Astrocyte (in vitro differentiated cells and primary cell): ENCODE data around the gene DPP7. TPM values are rescaled to one million over a fixed set of nuclear protein-coding genes. Genes with fewer than 3 reads are reported as not detected.
"Not testable (repeated sequence)": the region's sequence is repeated elsewhere in the genome, so short reads cannot be mapped to it uniquely, and the experiment has no call there.

Experiments
- DNase-seq: peaks from one replicate; pipeline ENCODE4 v3.0.0-alpha.2; 2010; ENCODE audit warnings: low read depth
- FAIRE-seq: peaks from 2 replicates; lab custom pipeline; 2011; peaks lifted over from hg19 to GRCh38; lab: Jason Lieb, UNC
- H2AFZ ChIP-seq: 2 replicates; pipeline ENCODE4 v1.6.0; 2012; ENCODE audit warnings: low read depth, low read length, inconsistent platforms
- H3K27ac ChIP-seq: 2 replicates; pipeline ENCODE4 v1.5.1; 2011; ENCODE audit warnings: low read depth, low read length, inconsistent platforms
- H3K27me3 ChIP-seq: 2 replicates; pipeline ENCODE4 v1.6.0; 2011; ENCODE audit warnings: low read length, inconsistent platforms; ENCODE audit not compliant: insufficient read depth
- H3K36me3 ChIP-seq: 2 replicates; pipeline ENCODE4 v1.5.1; 2011; ENCODE audit warnings: low read length, inconsistent platforms; ENCODE audit not compliant: insufficient read depth
- H3K4me1 ChIP-seq: 2 replicates; pipeline ENCODE4 v1.5.1; 2011; ENCODE audit warnings: low read length, inconsistent platforms; ENCODE audit not compliant: insufficient read depth
- H3K4me2 ChIP-seq: 2 replicates; pipeline ENCODE4 v1.6.0; 2012; ENCODE audit warnings: low read length, inconsistent platforms
- H3K4me3 ChIP-seq: 2 replicates; pipeline ENCODE4 v1.5.1; 2011; ENCODE audit warnings: low read depth, mild to moderate bottlenecking, low read length, inconsistent platforms; ENCODE audit not compliant: insufficient read depth
- H3K79me2 ChIP-seq: 2 replicates; pipeline ENCODE4 v1.6.0; 2012; ENCODE audit warnings: mild to moderate bottlenecking, low read length, inconsistent platforms; ENCODE audit not compliant: insufficient read depth
- H3K9ac ChIP-seq: 2 replicates; pipeline ENCODE4 v1.6.0; 2012; ENCODE audit warnings: mild to moderate bottlenecking, low read length, inconsistent platforms
- H3K9me3 ChIP-seq: 2 replicates; pipeline ENCODE4 v1.5.1; 2012; ENCODE audit warnings: low read depth, mild to moderate bottlenecking, low read length, inconsistent platforms; ENCODE audit not compliant: insufficient read depth
- H4K20me1 ChIP-seq: 2 replicates; pipeline ENCODE4 v1.6.0; 2012; ENCODE audit warnings: low read length, inconsistent platforms; ENCODE audit not compliant: insufficient read depth
- H3K27ac Mint-ChIP-seq: one replicate; pipeline ENCODE4 v1.8.0; 2021; ENCODE audit warnings: mild to moderate bottlenecking, mixed read lengths; ENCODE audit not compliant: unreplicated experiment
- H3K27me3 Mint-ChIP-seq: one replicate; pipeline ENCODE4 v1.8.0; 2021; ENCODE audit warnings: low read depth, mixed read lengths; ENCODE audit not compliant: unreplicated experiment
- H3K36me3 Mint-ChIP-seq: one replicate; pipeline ENCODE4 v1.8.0; 2021; ENCODE audit warnings: low read depth, mixed read lengths; ENCODE audit not compliant: unreplicated experiment
- H3K4me1 Mint-ChIP-seq: one replicate; pipeline ENCODE4 v1.8.0; 2021; ENCODE audit warnings: low read depth, mixed read lengths; ENCODE audit not compliant: unreplicated experiment
- H3K4me3 Mint-ChIP-seq: one replicate; pipeline ENCODE4 v1.8.0; 2021; ENCODE audit warnings: mild to moderate bottlenecking, moderate library complexity, mixed read lengths; ENCODE audit not compliant: unreplicated experiment
- H3K9me3 Mint-ChIP-seq: one replicate; pipeline ENCODE4 v1.8.0; 2021; ENCODE audit warnings: mild to moderate bottlenecking, mixed read lengths; ENCODE audit not compliant: unreplicated experiment
- EZH2 ChIP-seq: IDR thresholded peaks from 2 replicates; pipeline ENCODE4 v1.6.1; 2012; ENCODE audit warnings: mild to moderate bottlenecking, low read length, inconsistent platforms; ENCODE audit not compliant: insufficient read depth
- total RNA-seq: library from RNA; stranded (reverse); gene quantifications from 2 replicates; pipeline ENCODE4 v1.2.1, GENCODE V29; 2021
- TF ChIP-seq, protein P1 (sequence below): IDR thresholded peaks from 2 replicates; pipeline ENCODE4 v1.5.1; 2011; ENCODE audit warnings: low read depth, mild to moderate bottlenecking, inconsistent platforms, low read length, moderate library complexity; ENCODE audit not compliant: insufficient read depth

DPP7 gene
- total RNA-seq, 1 donor from 2014 or later, result 53.8 TPM

DNA sequence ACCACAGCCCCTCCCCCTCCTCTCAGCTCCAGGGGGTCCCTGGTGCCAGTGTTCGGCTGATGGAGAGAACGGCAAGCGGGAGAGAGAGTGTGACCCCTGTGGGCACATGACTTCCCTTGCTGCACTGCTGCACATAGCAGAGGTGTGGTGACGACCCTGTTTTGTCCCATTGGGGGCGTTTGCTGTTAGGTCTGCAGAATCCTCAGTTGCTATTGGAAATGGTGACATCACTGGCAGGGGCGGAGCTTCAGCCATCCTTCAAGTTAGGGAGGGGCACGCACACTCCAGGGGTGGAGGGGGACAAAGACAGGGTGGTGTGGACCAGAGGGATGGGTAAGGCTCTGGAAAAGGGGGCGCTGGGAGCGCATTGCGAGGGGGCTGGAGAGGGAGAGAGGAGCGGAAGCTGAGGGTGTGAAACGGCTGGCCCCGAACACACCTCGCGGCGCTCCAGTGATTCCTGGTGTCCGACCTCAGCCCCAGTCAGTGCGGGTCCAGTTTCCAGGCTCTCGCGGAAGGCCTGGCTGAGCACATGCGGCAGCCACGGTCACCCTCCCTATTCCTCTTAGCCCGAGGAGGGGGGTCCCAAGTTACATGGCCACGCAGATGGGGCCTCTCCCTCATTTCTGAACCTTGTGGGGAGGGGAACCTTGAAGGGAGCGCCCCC lies 23.7 kb upstream of the DPP7 start:
- no peak overlapping the region for H3K4me3 ChIP-seq
- H4K20me1 ChIP-seq, result no peaks in the 10 kb centered on the region
- H3K4me1 ChIP-seq, result peaks cover 2% of the 10 kb centered on the region
- no peak overlapping the region for H3K27ac Mint-ChIP-seq
- FAIRE-seq (no peak), DNase-seq (no peak)
- H3K4me1 Mint-ChIP-seq, result peaks cover 2% of the 10 kb centered on the region
- H3K9me3 ChIP-seq, result no peaks in the 10 kb centered on the region
- H3K4me2 ChIP-seq, result no peak overlapping the region
- H3K36me3 ChIP-seq, result no peaks in the 10 kb centered on the region
- peaks cover 72% of the 10 kb centered on the region for H3K27me3 Mint-ChIP-seq
- no peak overlapping the region for H3K9ac ChIP-seq
- H3K9me3 Mint-ChIP-seq, result peaks cover 5% of the 10 kb centered on the region
- H3K27ac ChIP-seq, result no peak overlapping the region
- H3K36me3 Mint-ChIP-seq, result no peaks in the 10 kb centered on the region
- H3K4me3 Mint-ChIP-seq, result no peak overlapping the region
- peaks cover 43% of the 10 kb centered on the region for H3K27me3 ChIP-seq
- no peak overlapping the region for H2AFZ ChIP-seq
- TF ChIP-seq EZH2, result peak; percentile 6
- TF ChIP-seq, protein P1, sequence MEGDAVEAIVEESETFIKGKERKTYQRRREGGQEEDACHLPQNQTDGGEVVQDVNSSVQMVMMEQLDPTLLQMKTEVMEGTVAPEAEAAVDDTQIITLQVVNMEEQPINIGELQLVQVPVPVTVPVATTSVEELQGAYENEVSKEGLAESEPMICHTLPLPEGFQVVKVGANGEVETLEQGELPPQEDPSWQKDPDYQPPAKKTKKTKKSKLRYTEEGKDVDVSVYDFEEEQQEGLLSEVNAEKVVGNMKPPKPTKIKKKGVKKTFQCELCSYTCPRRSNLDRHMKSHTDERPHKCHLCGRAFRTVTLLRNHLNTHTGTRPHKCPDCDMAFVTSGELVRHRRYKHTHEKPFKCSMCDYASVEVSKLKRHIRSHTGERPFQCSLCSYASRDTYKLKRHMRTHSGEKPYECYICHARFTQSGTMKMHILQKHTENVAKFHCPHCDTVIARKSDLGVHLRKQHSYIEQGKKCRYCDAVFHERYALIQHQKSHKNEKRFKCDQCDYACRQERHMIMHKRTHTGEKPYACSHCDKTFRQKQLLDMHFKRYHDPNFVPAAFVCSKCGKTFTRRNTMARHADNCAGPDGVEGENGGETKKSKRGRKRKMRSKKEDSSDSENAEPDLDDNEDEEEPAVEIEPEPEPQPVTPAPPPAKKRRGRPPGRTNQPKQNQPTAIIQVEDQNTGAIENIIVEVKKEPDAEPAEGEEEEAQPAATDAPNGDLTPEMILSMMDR, result no peak
- H3K79me2 ChIP-seq, result no peaks in the 10 kb centered on the region

DNA sequence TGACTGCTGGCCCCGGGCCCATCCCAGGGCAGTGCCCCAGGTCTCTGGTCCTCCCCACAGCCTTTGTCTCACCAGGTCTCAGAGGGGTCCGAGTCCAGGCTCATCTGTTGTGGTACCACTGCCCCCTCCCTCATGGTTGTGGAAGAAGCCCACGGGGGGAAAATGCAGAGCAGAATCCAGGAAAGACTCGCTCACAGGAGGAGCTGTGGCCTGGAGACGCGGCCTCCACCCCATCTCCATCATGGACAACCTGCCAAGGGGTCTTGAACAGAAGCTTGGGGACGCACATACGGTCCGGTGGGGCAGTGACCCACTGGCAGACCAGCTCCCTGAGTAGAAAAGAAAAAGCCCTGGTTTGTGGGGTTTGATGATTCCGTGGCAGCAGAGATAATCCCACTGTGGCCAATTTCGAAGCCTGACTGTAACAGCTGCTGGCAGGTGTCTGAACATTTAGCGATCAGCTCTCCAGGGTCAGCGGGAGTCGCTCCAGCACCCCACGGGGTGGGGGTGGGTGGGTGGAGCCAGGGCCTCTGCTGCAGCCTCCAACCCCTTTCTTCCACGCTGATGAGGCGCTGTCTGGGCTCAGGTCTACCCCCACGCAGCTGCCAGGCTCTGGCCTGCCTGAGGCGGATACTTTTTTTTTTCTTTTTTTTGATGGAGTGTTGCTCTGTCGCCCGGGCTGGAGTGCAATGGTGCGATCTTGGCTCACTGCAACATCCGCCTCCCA lies 22.5 kb upstream of the DPP7 start:
- H4K20me1 ChIP-seq, result no peaks in the 10 kb centered on the region
- Mint-ChIP-seq H3K36me3 (no peaks in the 10 kb centered on the region), H3K27me3 (peaks cover 65% of the 10 kb centered on the region), H3K4me3 (no peak overlapping the region), H3K27ac (no peak overlapping the region), H3K9me3 (peaks cover 5% of the 10 kb centered on the region), H3K4me1 (peaks cover 2% of the 10 kb centered on the region)
- H3K79me2 ChIP-seq, result no peaks in the 10 kb centered on the region
- DNase-seq, result no peak
- H3K4me3 ChIP-seq, result no peak overlapping the region
- no peak overlapping the region for H2AFZ ChIP-seq
- FAIRE-seq, result no peak
- H3K4me2 ChIP-seq, result no peak overlapping the region
- TF ChIP-seq EZH2, result no peak
- H3K36me3 ChIP-seq, result no peaks in the 10 kb centered on the region
- no peaks in the 10 kb centered on the region for H3K9me3 ChIP-seq
- H3K27ac ChIP-seq, result no peak overlapping the region
- peaks cover 2% of the 10 kb centered on the region for H3K4me1 ChIP-seq
- no peak overlapping the region for H3K9ac ChIP-seq
- peaks cover 43% of the 10 kb centered on the region for H3K27me3 ChIP-seq

DNA sequence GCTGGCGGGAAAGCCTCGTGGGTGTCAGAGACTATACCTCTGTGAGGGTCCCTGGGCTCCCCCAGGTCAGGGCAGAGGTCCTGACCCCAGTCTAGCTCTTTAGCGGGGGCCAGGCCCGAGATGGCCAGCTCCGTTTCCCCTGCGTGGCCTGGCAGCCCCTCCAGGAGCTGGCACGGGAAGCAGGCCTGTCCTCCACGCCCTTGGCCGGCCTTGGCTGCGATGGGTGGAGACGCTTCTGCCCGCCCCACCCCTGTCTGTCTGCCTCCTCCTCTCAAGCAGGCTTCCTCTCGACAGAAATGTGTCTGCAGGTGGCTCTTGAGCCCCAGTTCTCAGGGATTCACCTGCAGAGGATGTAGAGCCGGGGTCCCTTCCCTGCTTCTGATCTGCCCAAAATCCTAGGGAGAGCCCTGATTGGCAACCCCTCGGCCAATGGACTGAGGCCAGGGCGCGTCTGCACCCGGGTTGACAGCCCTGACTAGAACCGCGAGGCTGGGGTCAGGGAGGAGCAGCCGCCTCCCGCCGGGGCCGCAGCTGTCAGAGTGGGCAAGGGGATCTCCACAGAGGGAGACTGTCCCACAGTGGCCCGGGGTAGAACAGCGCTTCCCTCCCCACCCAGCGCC lies 21.8 kb upstream of the DPP7 start:
- H3K27ac Mint-ChIP-seq, result no peak overlapping the region
- Histone ChIP-seq H3K4me3 (no peak overlapping the region), H3K27me3 (peaks cover 43% of the 10 kb centered on the region), H3K9ac (no peak overlapping the region), H3K9me3 (no peaks in the 10 kb centered on the region), H4K20me1 (no peaks in the 10 kb centered on the region), H3K79me2 (no peaks in the 10 kb centered on the region), H3K27ac (no peak overlapping the region), H3K4me1 (peaks cover 2% of the 10 kb centered on the region), H2AFZ (no peak overlapping the region), H3K36me3 (no peaks in the 10 kb centered on the region), H3K4me2 (no peak overlapping the region)
- no peak overlapping the region for H3K4me3 Mint-ChIP-seq
- DNase-seq (no peak), FAIRE-seq (no peak)
- peaks cover 2% of the 10 kb centered on the region for H3K4me1 Mint-ChIP-seq
- H3K27me3 Mint-ChIP-seq, result peaks cover 58% of the 10 kb centered on the region
- no peaks in the 10 kb centered on the region for H3K36me3 Mint-ChIP-seq
- TF ChIP-seq, protein P1, result no peak
- TF ChIP-seq EZH2, result no peak
- H3K9me3 Mint-ChIP-seq, result peaks cover 5% of the 10 kb centered on the region

DNA sequence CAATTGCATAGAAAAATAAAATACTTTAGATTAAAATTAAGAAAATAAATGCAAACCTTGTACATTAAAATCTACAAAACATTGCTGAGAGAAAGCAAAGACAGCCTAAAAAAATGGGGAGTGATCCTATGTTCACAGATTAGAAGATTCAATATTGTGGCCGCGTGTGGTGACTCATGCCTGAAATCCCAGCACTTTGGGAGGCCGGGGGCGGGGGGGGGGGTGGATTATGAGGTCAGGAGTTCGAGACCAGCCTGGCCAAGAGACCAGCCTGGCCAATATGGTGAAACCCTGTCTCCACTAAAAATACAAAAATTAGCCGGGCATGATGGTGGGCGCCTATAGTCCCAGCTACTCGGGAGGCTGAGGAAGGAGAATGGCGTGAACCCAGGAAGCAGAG lies 20.6 kb upstream of the DPP7 start:
- H3K27ac ChIP-seq, FAIRE-seq, H4K20me1 ChIP-seq, H3K4me3 ChIP-seq, H3K4me1 ChIP-seq, H3K4me2 ChIP-seq, H3K27ac Mint-ChIP-seq, H3K4me3 Mint-ChIP-seq, H2AFZ ChIP-seq, H3K4me1 Mint-ChIP-seq, H3K9me3 Mint-ChIP-seq, H3K79me2 ChIP-seq, H3K36me3 Mint-ChIP-seq, H3K9ac ChIP-seq, DNase-seq, H3K9me3 ChIP-seq, H3K36me3 ChIP-seq: not testable (repeated sequence)
- H3K27me3 ChIP-seq, result peaks cover 31% of the 10 kb centered on the region
- H3K27me3 Mint-ChIP-seq, result peaks cover 48% of the 10 kb centered on the region
